Measurements from ENCODE around the gene FRMD3. TPM values are rescaled to one million over a fixed set of nuclear protein-coding genes. Genes with fewer than 3 reads are reported as not detected.

Gene FRMD3
- total RNA-seq, 1 experiment from 2014 or later = 1.4 TPM

DNA sequence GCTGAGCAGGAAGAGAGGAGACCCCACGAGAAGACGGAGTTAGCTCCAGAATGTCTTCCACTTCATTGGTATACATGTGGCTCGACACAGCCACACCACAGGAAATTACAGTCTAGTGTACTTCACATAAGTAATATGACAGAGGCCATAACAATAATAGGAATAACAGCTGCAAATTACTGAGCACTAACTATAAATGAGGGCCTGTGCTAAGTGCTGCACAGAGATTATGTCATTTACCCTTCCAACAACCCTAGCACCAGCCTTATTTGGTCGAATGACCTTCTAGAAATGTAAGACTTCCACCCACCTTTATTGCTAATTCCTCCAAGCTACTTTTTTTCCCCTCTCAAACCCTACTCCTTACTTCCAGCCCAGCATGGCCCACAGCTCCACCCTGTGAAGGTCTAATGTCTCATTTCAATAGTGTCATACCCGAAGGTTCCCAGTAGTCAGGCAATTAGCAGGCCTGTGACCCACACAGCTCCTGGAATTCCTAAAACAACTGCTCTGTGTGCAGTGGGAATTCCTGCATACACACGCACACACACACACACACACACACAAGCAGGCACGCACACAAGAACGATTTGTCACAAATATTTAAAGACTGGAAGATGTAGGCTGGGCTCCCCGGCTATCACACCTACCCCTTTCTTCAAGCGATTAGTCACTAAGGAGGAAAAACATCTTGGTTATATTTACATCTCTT lies 134.5 kb downstream of the FRMD3 start (continued):
- TF ChIP-seq ZBTB21 (CRISPR knock-in tag; IDR thresholded peaks at IDR 0.05; ENCODE audit: borderline replicate concordance) = no peak
- no peak for TF ChIP-seq ZNF263 (CRISPR knock-in tag; IDR thresholded peaks at IDR 0.05; ENCODE audit: low read depth)
- TF ChIP-seq SMAD4 (CRISPR knock-in tag; IDR thresholded peaks at IDR 0.05) = no peak
- TF ChIP-seq, protein P1, sequence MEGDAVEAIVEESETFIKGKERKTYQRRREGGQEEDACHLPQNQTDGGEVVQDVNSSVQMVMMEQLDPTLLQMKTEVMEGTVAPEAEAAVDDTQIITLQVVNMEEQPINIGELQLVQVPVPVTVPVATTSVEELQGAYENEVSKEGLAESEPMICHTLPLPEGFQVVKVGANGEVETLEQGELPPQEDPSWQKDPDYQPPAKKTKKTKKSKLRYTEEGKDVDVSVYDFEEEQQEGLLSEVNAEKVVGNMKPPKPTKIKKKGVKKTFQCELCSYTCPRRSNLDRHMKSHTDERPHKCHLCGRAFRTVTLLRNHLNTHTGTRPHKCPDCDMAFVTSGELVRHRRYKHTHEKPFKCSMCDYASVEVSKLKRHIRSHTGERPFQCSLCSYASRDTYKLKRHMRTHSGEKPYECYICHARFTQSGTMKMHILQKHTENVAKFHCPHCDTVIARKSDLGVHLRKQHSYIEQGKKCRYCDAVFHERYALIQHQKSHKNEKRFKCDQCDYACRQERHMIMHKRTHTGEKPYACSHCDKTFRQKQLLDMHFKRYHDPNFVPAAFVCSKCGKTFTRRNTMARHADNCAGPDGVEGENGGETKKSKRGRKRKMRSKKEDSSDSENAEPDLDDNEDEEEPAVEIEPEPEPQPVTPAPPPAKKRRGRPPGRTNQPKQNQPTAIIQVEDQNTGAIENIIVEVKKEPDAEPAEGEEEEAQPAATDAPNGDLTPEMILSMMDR (IDR thresholded peaks at IDR 0.05) = no peak
- TF ChIP-seq ZNF671 (CRISPR knock-in tag; IDR thresholded peaks at IDR 0.05) = no peak
- no peak for TF ChIP-seq ETV6 (CRISPR knock-in tag; IDR thresholded peaks at IDR 0.05)
- TF ChIP-seq ZNF232 (CRISPR knock-in tag; IDR thresholded peaks at IDR 0.05) = no peak

DNA sequence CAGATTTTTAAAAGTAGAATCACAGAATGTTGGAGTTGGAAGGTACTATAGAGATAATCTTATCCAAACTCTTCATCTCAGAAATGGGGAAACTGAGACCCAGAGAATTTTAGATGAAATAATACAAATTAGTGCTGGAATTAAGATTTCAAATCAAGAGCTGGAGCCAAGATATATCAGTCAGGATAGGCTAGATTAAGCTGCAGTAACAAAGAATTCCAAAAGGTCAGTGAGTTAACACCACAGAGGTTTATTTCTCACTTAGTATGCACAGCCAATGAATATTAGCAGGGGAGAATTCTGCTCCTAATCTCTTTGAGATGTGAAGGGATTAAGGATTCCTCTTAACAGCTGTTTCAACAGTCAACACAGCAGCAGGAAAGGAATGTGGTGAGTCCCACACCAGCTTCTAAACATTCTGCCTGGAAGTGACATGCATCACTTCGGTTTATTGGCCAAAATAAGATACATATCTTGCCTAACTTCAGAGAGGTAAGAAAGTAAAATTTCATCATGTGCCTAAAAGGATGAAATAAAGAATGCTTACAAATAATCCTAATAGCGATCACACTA lies 136.8 kb downstream of the FRMD3 start:
- no peak for DNase-seq (ENCODE audit: low spot score)
- H3K4me1 Mint-ChIP-seq = no peaks in the 10 kb centered on the region
- H3K9me3 Mint-ChIP-seq = peaks cover 11% of the 10 kb centered on the region
- H3K27ac Mint-ChIP-seq = no peak overlapping the region
- peaks cover 4% of the 10 kb centered on the region; the same call in 1 of the 2 replicates for H3K36me3 Mint-ChIP-seq
- H3K27me3 Mint-ChIP-seq (ENCODE audit: low read depth) = no peaks in the 10 kb centered on the region
- no peak for ATAC-seq
- H3K4me3 Mint-ChIP-seq = no peak overlapping the region
- POLR2A ChIA-PET = no interaction called here
- CTCF ChIA-PET = interaction anchor here (1.2 to 1.6 kb wide), 2 partner anchors 67 to 182 kb away, joined by 4 read pairs; no protein-coding TSS in a partner anchor
- TF ChIP-seq, protein P2, sequence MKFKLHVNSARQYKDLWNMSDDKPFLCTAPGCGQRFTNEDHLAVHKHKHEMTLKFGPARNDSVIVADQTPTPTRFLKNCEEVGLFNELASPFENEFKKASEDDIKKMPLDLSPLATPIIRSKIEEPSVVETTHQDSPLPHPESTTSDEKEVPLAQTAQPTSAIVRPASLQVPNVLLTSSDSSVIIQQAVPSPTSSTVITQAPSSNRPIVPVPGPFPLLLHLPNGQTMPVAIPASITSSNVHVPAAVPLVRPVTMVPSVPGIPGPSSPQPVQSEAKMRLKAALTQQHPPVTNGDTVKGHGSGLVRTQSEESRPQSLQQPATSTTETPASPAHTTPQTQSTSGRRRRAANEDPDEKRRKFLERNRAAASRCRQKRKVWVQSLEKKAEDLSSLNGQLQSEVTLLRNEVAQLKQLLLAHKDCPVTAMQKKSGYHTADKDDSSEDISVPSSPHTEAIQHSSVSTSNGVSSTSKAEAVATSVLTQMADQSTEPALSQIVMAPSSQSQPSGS (CRISPR knock-in tag; IDR thresholded peaks at IDR 0.05; ENCODE audit: borderline replicate concordance, low read depth) = no peak
- TF ChIP-seq ELF4 (CRISPR knock-in tag; IDR thresholded peaks at IDR 0.05; ENCODE audit: low read depth) (no peak), MYBL2 (CRISPR knock-in tag; IDR thresholded peaks at IDR 0.05) (no peak), GTF2I (CRISPR knock-in tag; conservative IDR thresholded peaks at IDR 0.05) (no peak), TP53 (CRISPR knock-in tag; IDR thresholded peaks at IDR 0.05) (no peak), RELA (CRISPR knock-in tag; IDR thresholded peaks at IDR 0.05; ENCODE audit: borderline replicate concordance) (no peak)
- TF ChIP-seq, protein P3, sequence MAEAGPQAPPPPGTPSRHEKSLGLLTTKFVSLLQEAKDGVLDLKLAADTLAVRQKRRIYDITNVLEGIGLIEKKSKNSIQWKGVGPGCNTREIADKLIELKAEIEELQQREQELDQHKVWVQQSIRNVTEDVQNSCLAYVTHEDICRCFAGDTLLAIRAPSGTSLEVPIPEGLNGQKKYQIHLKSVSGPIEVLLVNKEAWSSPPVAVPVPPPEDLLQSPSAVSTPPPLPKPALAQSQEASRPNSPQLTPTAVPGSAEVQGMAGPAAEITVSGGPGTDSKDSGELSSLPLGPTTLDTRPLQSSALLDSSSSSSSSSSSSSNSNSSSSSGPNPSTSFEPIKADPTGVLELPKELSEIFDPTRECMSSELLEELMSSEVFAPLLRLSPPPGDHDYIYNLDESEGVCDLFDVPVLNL (CRISPR knock-in tag; IDR thresholded peaks at IDR 0.05; ENCODE audit: borderline replicate concordance, low read depth) = no peak
- TF ChIP-seq, protein P4, sequence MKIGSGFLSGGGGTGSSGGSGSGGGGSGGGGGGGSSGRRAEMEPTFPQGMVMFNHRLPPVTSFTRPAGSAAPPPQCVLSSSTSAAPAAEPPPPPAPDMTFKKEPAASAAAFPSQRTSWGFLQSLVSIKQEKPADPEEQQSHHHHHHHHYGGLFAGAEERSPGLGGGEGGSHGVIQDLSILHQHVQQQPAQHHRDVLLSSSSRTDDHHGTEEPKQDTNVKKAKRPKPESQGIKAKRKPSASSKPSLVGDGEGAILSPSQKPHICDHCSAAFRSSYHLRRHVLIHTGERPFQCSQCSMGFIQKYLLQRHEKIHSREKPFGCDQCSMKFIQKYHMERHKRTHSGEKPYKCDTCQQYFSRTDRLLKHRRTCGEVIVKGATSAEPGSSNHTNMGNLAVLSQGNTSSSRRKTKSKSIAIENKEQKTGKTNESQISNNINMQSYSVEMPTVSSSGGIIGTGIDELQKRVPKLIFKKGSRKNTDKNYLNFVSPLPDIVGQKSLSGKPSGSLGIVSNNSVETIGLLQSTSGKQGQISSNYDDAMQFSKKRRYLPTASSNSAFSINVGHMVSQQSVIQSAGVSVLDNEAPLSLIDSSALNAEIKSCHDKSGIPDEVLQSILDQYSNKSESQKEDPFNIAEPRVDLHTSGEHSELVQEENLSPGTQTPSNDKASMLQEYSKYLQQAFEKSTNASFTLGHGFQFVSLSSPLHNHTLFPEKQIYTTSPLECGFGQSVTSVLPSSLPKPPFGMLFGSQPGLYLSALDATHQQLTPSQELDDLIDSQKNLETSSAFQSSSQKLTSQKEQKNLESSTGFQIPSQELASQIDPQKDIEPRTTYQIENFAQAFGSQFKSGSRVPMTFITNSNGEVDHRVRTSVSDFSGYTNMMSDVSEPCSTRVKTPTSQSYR (CRISPR knock-in tag; IDR thresholded peaks at IDR 0.05) = no peak
- TF ChIP-seq, protein P5, sequence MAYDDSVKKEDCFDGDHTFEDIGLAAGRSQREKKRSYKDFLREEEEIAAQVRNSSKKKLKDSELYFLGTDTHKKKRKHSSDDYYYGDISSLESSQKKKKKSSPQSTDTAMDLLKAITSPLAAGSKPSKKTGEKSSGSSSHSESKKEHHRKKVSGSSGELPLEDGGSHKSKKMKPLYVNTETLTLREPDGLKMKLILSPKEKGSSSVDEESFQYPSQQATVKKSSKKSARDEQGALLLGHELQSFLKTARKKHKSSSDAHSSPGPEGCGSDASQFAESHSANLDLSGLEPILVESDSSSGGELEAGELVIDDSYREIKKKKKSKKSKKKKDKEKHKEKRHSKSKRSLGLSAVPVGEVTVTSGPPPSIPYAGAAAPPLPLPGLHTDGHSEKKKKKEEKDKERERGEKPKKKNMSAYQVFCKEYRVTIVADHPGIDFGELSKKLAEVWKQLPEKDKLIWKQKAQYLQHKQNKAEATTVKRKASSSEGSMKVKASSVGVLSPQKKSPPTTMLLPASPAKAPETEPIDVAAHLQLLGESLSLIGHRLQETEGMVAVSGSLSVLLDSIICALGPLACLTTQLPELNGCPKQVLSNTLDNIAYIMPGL (CRISPR knock-in tag; IDR thresholded peaks at IDR 0.05) = no peak
- TF ChIP-seq, protein P6, sequence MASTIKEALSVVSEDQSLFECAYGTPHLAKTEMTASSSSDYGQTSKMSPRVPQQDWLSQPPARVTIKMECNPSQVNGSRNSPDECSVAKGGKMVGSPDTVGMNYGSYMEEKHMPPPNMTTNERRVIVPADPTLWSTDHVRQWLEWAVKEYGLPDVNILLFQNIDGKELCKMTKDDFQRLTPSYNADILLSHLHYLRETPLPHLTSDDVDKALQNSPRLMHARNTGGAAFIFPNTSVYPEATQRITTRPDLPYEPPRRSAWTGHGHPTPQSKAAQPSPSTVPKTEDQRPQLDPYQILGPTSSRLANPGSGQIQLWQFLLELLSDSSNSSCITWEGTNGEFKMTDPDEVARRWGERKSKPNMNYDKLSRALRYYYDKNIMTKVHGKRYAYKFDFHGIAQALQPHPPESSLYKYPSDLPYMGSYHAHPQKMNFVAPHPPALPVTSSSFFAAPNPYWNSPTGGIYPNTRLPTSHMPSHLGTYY (CRISPR knock-in tag; IDR thresholded peaks at IDR 0.05) = no peak
- TF ChIP-seq, protein P7, sequence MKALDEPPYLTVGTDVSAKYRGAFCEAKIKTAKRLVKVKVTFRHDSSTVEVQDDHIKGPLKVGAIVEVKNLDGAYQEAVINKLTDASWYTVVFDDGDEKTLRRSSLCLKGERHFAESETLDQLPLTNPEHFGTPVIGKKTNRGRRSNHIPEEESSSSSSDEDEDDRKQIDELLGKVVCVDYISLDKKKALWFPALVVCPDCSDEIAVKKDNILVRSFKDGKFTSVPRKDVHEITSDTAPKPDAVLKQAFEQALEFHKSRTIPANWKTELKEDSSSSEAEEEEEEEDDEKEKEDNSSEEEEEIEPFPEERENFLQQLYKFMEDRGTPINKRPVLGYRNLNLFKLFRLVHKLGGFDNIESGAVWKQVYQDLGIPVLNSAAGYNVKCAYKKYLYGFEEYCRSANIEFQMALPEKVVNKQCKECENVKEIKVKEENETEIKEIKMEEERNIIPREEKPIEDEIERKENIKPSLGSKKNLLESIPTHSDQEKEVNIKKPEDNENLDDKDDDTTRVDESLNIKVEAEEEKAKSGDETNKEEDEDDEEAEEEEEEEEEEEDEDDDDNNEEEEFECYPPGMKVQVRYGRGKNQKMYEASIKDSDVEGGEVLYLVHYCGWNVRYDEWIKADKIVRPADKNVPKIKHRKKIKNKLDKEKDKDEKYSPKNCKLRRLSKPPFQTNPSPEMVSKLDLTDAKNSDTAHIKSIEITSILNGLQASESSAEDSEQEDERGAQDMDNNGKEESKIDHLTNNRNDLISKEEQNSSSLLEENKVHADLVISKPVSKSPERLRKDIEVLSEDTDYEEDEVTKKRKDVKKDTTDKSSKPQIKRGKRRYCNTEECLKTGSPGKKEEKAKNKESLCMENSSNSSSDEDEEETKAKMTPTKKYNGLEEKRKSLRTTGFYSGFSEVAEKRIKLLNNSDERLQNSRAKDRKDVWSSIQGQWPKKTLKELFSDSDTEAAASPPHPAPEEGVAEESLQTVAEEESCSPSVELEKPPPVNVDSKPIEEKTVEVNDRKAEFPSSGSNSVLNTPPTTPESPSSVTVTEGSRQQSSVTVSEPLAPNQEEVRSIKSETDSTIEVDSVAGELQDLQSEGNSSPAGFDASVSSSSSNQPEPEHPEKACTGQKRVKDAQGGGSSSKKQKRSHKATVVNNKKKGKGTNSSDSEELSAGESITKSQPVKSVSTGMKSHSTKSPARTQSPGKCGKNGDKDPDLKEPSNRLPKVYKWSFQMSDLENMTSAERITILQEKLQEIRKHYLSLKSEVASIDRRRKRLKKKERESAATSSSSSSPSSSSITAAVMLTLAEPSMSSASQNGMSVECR (CRISPR knock-in tag; IDR thresholded peaks at IDR 0.05; ENCODE audit: borderline replicate concordance) = no peak
- TF ChIP-seq, protein P8, sequence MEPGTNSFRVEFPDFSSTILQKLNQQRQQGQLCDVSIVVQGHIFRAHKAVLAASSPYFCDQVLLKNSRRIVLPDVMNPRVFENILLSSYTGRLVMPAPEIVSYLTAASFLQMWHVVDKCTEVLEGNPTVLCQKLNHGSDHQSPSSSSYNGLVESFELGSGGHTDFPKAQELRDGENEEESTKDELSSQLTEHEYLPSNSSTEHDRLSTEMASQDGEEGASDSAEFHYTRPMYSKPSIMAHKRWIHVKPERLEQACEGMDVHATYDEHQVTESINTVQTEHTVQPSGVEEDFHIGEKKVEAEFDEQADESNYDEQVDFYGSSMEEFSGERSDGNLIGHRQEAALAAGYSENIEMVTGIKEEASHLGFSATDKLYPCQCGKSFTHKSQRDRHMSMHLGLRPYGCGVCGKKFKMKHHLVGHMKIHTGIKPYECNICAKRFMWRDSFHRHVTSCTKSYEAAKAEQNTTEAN (CRISPR knock-in tag; IDR thresholded peaks at IDR 0.05) = no peak

All from WTC11 (cell line).